AG04449 (cell line): ENCODE results near the gene SLC38A3.
"Not testable (repeated sequence)": the region's sequence is repeated elsewhere in the genome, so short reads cannot be mapped to it uniquely, and the experiment has no call there.

Experiments
- CTCF ChIA-PET: fragments of 350-600 bp; formaldehyde crosslinking; extraction: SDS; loops from one replicate; lab custom pipeline; 2021; ENCODE audit warnings: antibody characterized with exemption; lab: Yijun Ruan, JAX
- POLR2A ChIA-PET: fragments of 400-600, 350-600 bp; formaldehyde crosslinking; extraction: SDS; loops from one replicate; lab custom pipeline; 2020; ENCODE audit warnings: antibody characterized with exemption, inconsistent platforms; lab: Yijun Ruan, JAX
- DNase-seq: peaks from one replicate; pipeline ENCODE4 v3.0.0-alpha.2; 2010; ENCODE audit warnings: low read depth, low spot score
- H3K4me3 ChIP-seq: 2 replicates; pipeline ENCODE4 v1.5.1; 2011; ENCODE audit warnings: low read depth, mild to moderate bottlenecking, control low read depth, low read length
- TF ChIP-seq, protein P1 (sequence below): IDR thresholded peaks from one replicate; pipeline ENCODE4 v1.5.1; 2011; ENCODE audit warnings: mild to moderate bottlenecking, moderate library complexity, low read length, control low read depth, inconsistent platforms; ENCODE audit not compliant: insufficient read depth; ENCODE audit errors: missing control alignments

SLC38A3 gene

DNA sequence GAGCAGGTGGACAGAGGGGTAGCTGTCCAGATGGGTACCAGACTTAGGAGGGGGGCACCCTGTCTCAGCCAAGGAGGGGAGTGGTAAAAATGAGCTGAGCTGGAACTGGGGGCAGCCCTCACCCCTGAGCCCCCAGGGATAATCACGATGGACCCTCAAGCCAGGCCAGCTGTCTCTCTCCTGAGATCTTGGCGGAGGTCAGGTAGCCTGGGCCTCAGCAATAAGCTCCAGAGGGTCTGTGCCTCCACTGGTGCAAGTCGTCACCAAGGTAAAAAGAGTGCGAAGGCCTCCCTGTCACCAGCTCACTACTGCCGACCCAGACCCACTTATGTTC is 5.1 kb downstream of the SLC38A3 start:
- no peak overlapping the region for H3K4me3 ChIP-seq
- CTCF ChIA-PET, result interaction anchor here (1.1 to 33.1 kb wide), 5 partner anchors 12 to 89 kb away, joined by 3 to 1029 read pairs (median 6); partner anchors contain the start of gene GNAT1
- TF ChIP-seq, protein P1, sequence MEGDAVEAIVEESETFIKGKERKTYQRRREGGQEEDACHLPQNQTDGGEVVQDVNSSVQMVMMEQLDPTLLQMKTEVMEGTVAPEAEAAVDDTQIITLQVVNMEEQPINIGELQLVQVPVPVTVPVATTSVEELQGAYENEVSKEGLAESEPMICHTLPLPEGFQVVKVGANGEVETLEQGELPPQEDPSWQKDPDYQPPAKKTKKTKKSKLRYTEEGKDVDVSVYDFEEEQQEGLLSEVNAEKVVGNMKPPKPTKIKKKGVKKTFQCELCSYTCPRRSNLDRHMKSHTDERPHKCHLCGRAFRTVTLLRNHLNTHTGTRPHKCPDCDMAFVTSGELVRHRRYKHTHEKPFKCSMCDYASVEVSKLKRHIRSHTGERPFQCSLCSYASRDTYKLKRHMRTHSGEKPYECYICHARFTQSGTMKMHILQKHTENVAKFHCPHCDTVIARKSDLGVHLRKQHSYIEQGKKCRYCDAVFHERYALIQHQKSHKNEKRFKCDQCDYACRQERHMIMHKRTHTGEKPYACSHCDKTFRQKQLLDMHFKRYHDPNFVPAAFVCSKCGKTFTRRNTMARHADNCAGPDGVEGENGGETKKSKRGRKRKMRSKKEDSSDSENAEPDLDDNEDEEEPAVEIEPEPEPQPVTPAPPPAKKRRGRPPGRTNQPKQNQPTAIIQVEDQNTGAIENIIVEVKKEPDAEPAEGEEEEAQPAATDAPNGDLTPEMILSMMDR, result no peak
- POLR2A ChIA-PET, result interaction anchor here (0.7 kb wide), 1 partner anchor 26 kb away, joined by 3 read pairs; the partner anchor contains the start of gene GNAI2
- no peak for DNase-seq

DNA sequence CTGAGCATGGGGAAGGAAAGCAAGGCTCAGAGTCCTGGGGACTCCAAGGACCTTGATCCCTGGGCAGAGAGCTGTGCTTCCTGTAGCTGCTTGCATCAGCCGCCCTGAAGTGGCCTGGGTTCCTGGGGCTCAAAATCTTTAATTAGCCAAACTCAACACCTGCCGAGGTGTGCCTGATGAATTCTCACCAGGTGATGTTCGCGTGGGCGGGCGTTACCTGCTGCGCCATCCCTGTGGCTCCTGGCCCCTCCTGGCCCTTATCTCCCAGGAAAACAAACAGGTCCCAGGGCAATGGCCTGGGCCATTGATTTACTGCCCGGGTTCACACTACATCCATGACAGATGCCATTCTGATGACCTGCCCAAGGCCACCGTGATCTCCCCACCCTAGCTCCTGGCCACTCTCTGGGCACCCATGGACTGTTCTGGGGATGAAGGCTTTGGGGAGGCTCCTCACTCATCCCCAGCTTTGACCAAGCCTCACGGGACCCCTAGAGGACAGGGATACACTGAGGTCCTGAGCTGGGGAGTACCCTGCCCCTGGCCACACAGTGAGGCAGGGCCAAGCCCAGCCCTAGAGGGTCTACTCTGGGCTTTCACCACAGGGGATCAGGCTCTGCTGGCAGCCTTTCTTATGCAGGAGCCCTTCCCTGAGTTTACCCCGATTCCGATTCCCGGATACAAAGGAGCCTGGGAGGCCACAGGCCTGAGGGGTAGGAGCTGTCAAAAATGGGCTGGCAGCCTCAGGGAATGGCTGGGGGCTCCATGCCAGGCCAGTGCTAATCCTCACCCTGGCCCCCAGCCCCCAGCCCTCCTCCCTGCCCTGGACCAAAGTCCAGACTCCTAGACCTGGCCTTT is 5.7 kb downstream of the SLC38A3 start:
- CTCF ChIA-PET, result interaction anchor here (1.1 to 33.1 kb wide), 6 partner anchors 12 to 90 kb away, joined by 3 to 1029 read pairs (median 5); partner anchors contain the start of gene GNAT1
- DNase-seq, result no peak
- POLR2A ChIA-PET, result interaction anchor here (0.7 kb wide), 1 partner anchor 25 kb away, joined by 3 read pairs; the partner anchor contains the start of gene GNAI2
- H3K4me3 ChIP-seq, result no peak overlapping the region
- TF ChIP-seq, protein P1, result no peak

DNA sequence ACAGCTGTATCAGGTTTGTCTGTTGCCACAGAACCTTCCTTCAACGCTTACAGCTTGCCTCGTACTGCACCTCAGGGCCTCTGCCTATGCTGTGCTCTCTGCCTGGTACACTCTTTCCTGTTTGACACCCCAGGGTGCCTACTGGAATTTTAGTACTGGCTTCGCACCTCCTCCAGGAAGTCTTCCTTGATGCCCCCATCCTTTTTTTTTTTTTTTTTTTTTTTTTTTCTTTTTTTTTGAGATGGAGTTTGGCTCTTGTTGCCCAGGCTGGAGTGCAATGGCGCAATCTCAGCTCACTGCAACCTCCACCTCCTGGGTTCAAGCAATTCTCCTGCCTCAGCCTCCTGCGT is 6.3 kb downstream of the SLC38A3 start:
- DNase-seq, H3K4me3 ChIP-seq, POLR2A ChIA-PET: not testable (repeated sequence)
- CTCF ChIA-PET, result interaction anchor here (1.1 to 33.1 kb wide), 5 partner anchors 8 to 91 kb away, joined by 3 to 1029 read pairs (median 10); partner anchors contain the start of gene GNAT1

DNA sequence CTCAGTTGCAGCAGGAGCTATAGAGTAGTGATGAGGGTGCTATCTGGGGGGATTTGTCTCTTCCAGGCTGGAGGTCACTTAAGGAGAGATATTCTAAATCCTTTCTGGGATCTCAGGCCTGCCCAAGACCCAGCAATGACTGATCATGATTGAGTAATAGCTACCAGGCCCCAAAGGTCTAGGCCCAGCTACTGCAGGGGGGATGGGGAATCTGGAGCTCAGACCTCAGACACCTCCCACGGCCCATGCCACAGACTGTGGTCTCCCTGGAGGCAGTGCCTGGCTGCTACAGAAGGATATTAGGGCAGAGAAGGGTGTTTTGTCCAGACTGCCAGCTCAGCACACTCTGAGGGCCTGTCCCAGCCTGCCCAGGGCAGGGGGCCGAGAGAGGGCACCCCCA is 6.9 kb downstream of the SLC38A3 start:
- ChIA-PET POLR2A (no interaction called here), CTCF (interaction anchor here (1.1 to 33.1 kb wide), 7 partner anchors 9 to 98 kb away, joined by 3 to 1029 read pairs (median 6); partner anchors contain the start of gene GNAT1)
- TF ChIP-seq, protein P1, result no peak
- H3K4me3 ChIP-seq, result no peak overlapping the region
- DNase-seq, result no peak

DNA sequence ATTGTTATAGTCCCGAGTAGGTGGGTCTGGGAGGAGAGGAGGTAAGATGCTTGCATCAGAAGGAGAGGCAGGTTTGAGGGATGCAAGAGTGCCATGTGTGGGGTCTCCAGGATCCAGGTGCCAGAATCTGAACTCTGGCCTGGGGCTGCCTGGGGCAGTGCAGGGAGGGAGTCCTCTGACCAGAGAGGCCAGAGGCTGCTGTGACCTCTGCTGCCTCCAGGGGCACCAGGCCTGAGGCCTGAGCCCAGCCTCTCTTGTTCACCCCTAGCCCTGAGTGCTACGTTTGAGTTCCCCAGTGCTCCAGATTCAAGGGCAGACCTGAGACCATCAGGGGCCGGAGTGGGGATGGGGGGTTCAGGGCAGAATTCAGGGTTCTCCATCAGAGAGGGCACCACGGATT is 7.4 kb downstream of the SLC38A3 start:
- POLR2A ChIA-PET, result no interaction called here

DNA sequence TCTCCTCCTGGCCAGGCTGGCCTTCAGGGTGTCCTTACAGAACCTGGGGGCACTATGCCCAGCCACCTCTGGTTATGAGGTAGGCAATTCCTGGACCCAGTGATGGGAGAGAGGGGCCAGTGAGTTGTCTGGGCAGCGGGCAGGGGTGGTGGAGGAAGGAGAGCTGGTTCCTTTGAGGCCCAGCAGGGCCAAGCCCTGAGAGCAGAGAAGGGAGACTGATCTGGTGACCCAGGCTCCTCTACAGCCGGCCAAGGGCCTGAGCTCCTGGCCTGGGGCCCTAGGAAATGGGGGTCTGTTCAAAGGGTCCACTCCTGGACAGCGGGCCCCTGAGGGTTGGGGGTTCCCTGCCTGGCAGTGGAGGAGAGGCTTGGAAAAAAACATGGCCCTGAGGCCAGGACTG is 7.9 kb downstream of the SLC38A3 start:
- no peak overlapping the region for H3K4me3 ChIP-seq
- TF ChIP-seq, protein P1, result no peak
- ChIA-PET POLR2A (no interaction called here), CTCF (interaction anchor here (0.7 to 33.1 kb wide), 7 partner anchors 10 to 99 kb away, joined by 3 to 1029 read pairs (median 6); partner anchors contain the start of gene GNAT1)
- no peak for DNase-seq

More for the DNA sequence above, 7.4 kb downstream of the SLC38A3 start:
- CTCF ChIA-PET, result interaction anchor here (1.1 to 33.1 kb wide), 8 partner anchors 9 to 99 kb away, joined by 3 to 1029 read pairs (median 5); partner anchors contain the start of gene GNAT1
- H3K4me3 ChIP-seq, result no peak overlapping the region
- TF ChIP-seq, protein P1, result no peak
- no peak for DNase-seq
